ENCODE results near the gene TULP3.

GRCh38 chr12:2858944-2859421, 31.7 kb upstream of the TULP3 start:
- TF ChIP-seq CTCF (optimal IDR thresholded peaks at IDR 0.05 in 1 of 3, IDR thresholded peaks at IDR 0.05 in 1 of 3, conservative IDR thresholded peaks at IDR 0.05 in 1 of 3; ENCODE audit: extremely low read depth in 1 of 3, insufficient read depth in 2 of 3, low read length in 3 of 3) = no peak
- TF ChIP-seq EZH2 (IDR thresholded peaks at IDR 0.05; ENCODE audit: low read length) = no peak

Measured in keratinocyte (primary cell).